Measurements from ENCODE around the gene GLG1.

GLG1 gene

DNA sequence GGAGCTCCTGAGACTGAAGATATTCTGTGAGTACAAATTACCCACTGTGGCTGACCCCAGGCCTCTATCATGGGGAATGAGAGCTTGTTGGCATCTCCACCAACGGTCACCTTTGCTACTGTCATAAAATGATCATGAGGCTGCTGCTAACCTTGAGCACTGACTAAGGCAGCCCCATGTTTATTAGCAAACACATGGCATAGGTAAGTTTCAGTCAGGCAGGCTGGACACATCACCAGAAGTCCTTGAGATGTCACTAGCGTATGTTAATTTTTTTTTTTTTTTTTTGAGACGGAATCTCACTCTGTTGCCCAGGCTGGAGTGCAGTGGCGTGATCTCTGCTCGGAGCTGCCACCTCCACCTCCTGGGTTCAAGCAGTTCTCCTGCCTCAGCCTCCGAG is 1.5 kb upstream of the GLG1 start:
- no peak overlapping the region for H3K9ac ChIP-seq
- TF ChIP-seq, protein P1, sequence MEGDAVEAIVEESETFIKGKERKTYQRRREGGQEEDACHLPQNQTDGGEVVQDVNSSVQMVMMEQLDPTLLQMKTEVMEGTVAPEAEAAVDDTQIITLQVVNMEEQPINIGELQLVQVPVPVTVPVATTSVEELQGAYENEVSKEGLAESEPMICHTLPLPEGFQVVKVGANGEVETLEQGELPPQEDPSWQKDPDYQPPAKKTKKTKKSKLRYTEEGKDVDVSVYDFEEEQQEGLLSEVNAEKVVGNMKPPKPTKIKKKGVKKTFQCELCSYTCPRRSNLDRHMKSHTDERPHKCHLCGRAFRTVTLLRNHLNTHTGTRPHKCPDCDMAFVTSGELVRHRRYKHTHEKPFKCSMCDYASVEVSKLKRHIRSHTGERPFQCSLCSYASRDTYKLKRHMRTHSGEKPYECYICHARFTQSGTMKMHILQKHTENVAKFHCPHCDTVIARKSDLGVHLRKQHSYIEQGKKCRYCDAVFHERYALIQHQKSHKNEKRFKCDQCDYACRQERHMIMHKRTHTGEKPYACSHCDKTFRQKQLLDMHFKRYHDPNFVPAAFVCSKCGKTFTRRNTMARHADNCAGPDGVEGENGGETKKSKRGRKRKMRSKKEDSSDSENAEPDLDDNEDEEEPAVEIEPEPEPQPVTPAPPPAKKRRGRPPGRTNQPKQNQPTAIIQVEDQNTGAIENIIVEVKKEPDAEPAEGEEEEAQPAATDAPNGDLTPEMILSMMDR (conservative IDR thresholded peaks at IDR 0.05; ENCODE audit: low read depth, low read length), result no peak
- no peaks in the 10 kb centered on the region for H3K36me3 ChIP-seq (ENCODE audit: insufficient read depth)
- no peak overlapping the region for H3K27ac ChIP-seq
- H3K4me3 ChIP-seq (IDR thresholded peaks at IDR 0.05; ENCODE audit: insufficient read depth, low read depth, low read length), result no peak overlapping the region
- no peak overlapping the region for H2AFZ ChIP-seq (ENCODE audit: low read depth)
- peaks cover 24% of the 10 kb centered on the region for H3K4me1 ChIP-seq (ENCODE audit: low read depth, poor library complexity, severe bottlenecking)
- H3K27me3 ChIP-seq (ENCODE audit: insufficient read depth, low read depth), result no peaks in the 10 kb centered on the region
- H3K79me2 ChIP-seq (ENCODE audit: insufficient read depth, low read depth), result peaks cover 30% of the 10 kb centered on the region
- H4K20me1 ChIP-seq (ENCODE audit: insufficient read depth), result no peaks in the 10 kb centered on the region
- no peak overlapping the region for H3K4me2 ChIP-seq

GRCh38 chr16:74607962-74608356 is 1.0 kb upstream of the GLG1 start:
- H4K20me1 ChIP-seq (ENCODE audit: insufficient read depth), result no peaks in the 10 kb centered on the region
- no peaks in the 10 kb centered on the region for H3K27me3 ChIP-seq (ENCODE audit: insufficient read depth, low read depth)
- H3K9ac ChIP-seq, result no peak overlapping the region
- H3K27ac ChIP-seq, result no peak overlapping the region
- TF ChIP-seq, protein P1 (conservative IDR thresholded peaks at IDR 0.05; ENCODE audit: low read depth, low read length), result no peak
- peak overlapping the region; percentile 82; the same call in 1 of the 2 replicates for H3K4me2 ChIP-seq
- no peak overlapping the region for H3K4me3 ChIP-seq (IDR thresholded peaks at IDR 0.05; ENCODE audit: insufficient read depth, low read depth, low read length)
- peaks cover 27% of the 10 kb centered on the region for H3K4me1 ChIP-seq (ENCODE audit: low read depth, poor library complexity, severe bottlenecking)
- H3K36me3 ChIP-seq (ENCODE audit: insufficient read depth), result no peaks in the 10 kb centered on the region
- peaks cover 34% of the 10 kb centered on the region for H3K79me2 ChIP-seq (ENCODE audit: insufficient read depth, low read depth)
- peak overlapping the region; percentile 83; the same call in 1 of the 2 replicates for H2AFZ ChIP-seq (ENCODE audit: low read depth)

GRCh38 chr16:74607310-74607961 is 522 bp upstream of the GLG1 start:
- peak overlapping the region; percentile 83; the same call in 1 of the 2 replicates for H3K9ac ChIP-seq
- H3K79me2 ChIP-seq (ENCODE audit: insufficient read depth, low read depth), result peaks cover 40% of the 10 kb centered on the region
- TF ChIP-seq, protein P1 (conservative IDR thresholded peaks at IDR 0.05; ENCODE audit: low read depth, low read length), result no peak
- peaks cover 27% of the 10 kb centered on the region for H3K4me1 ChIP-seq (ENCODE audit: low read depth, poor library complexity, severe bottlenecking)
- no peaks in the 10 kb centered on the region for H3K27me3 ChIP-seq (ENCODE audit: insufficient read depth, low read depth)
- peak overlapping the region; percentile 84 for H3K27ac ChIP-seq
- H2AFZ ChIP-seq (ENCODE audit: low read depth), result peak overlapping the region; percentile 83
- peak overlapping the region; percentile 82 for H3K4me2 ChIP-seq
- H3K36me3 ChIP-seq (ENCODE audit: insufficient read depth), result no peaks in the 10 kb centered on the region
- no peak overlapping the region for H3K4me3 ChIP-seq (IDR thresholded peaks at IDR 0.05; ENCODE audit: insufficient read depth, low read depth, low read length)
- H4K20me1 ChIP-seq (ENCODE audit: insufficient read depth), result no peaks in the 10 kb centered on the region

- Histone ChIP-seq H3K4me2 (peak overlapping the region; percentile 82), H3K27ac (peak overlapping the region; percentile 84), H3K9ac (peak overlapping the region; percentile 83), H2AFZ (ENCODE audit: low read depth) (peak overlapping the region; percentile 83; the same call in 1 of the 2 replicates), H3K36me3 (ENCODE audit: insufficient read depth) (no peaks in the 10 kb centered on the region), H3K27me3 (ENCODE audit: insufficient read depth, low read depth) (no peaks in the 10 kb centered on the region), H3K4me3 (IDR thresholded peaks at IDR 0.05; ENCODE audit: insufficient read depth, low read depth, low read length) (no peak overlapping the region), H4K20me1 (ENCODE audit: insufficient read depth) (peaks cover 7% of the 10 kb centered on the region; the same call in 1 of the 2 replicates), H3K79me2 (ENCODE audit: insufficient read depth, low read depth) (peaks cover 55% of the 10 kb centered on the region), H3K4me1 (ENCODE audit: low read depth, poor library complexity, severe bottlenecking) (peaks cover 27% of the 10 kb centered on the region)
- TF ChIP-seq, protein P1 (conservative IDR thresholded peaks at IDR 0.05; ENCODE audit: low read depth, low read length), result no peak
These were observed 981 bp downstream of the GLG1 start for GRCh38 chr16:74605746-74606520.
